Measurements from ENCODE around the gene ITGA1. TPM values are rescaled to one million over a fixed set of nuclear protein-coding genes. Genes with fewer than 3 reads are reported as not detected.

The ITGA1 gene
- total and polyA plus RNA-seq, 2 of the 8 experiments (the other 6 are each of a cell fraction or from before 2014, with no cell fraction given): 2.3 to 9.0 TPM

GRCh38 chr5:52888363-52888762, 100.6 kb downstream of the ITGA1 start (continued):
- no peak for TF ChIP-seq CHD7 (IDR thresholded peaks at IDR 0.05; ENCODE audit: insufficient replicate concordance, low read length)
